Trophoblast cell (in vitro differentiated cells and primary cell): ENCODE data around the gene ABCA8.

Experiments used
- DNase-seq, 2 donors: peaks; one replicate each; pipeline ENCODE4 v3.0.0-alpha.2; 2016
- H2AFZ ChIP-seq: 2 replicates; pipeline ENCODE4 v1.6.1; 2013; ENCODE audit warnings: low read length, moderate library complexity, mild to moderate bottlenecking; ENCODE audit not compliant: insufficient read depth, poor library complexity
- H2AK5ac ChIP-seq: 2 replicates; pipeline ENCODE4 v1.6.1; 2013; ENCODE audit warnings: mild to moderate bottlenecking, low read length
- H2BK120ac ChIP-seq: 2 replicates; pipeline ENCODE4 v1.6.1; 2013; ENCODE audit warnings: low read length, mild to moderate bottlenecking, moderate library complexity; ENCODE audit not compliant: insufficient read depth, poor library complexity
- H2BK12ac ChIP-seq: 2 replicates; pipeline ENCODE4 v1.6.1; 2013; ENCODE audit warnings: mild to moderate bottlenecking, low read length, moderate library complexity
- H2BK5ac ChIP-seq: 2 replicates; pipeline ENCODE4 v1.6.1; 2013; ENCODE audit warnings: low read length, low read depth, moderate library complexity, mild to moderate bottlenecking; ENCODE audit not compliant: poor library complexity
- H3K14ac ChIP-seq: 2 replicates; pipeline ENCODE4 v1.6.1; 2013; ENCODE audit warnings: mild to moderate bottlenecking, low read length
- H3K18ac ChIP-seq: 2 replicates; pipeline ENCODE4 v1.6.1; 2013; ENCODE audit warnings: mild to moderate bottlenecking, low read length
- H3K23ac ChIP-seq: 2 replicates; pipeline ENCODE4 v1.6.1; 2013; ENCODE audit warnings: low read length
- H3K27ac ChIP-seq: 2 replicates; pipeline ENCODE4 v1.5.1; 2013; ENCODE audit warnings: low read depth, mild to moderate bottlenecking, inconsistent platforms, low read length, moderate library complexity
- H3K27me3 ChIP-seq: 2 replicates; pipeline ENCODE4 v1.6.1; 2013; ENCODE audit warnings: inconsistent platforms, mild to moderate bottlenecking, low read length, moderate library complexity; ENCODE audit not compliant: insufficient read depth
- H3K36me3 ChIP-seq, 2 experiments: 1 replicate in 1 of 2; 2 replicates in 1 of 2; pipeline ENCODE4 v1.6.1; 2013; ENCODE audit warnings: low read length in 2 of 2, mild to moderate bottlenecking in 2 of 2, moderate library complexity in 1 of 2; ENCODE audit not compliant: insufficient read depth in 2 of 2, control insufficient read depth in 1 of 2
- H3K4ac ChIP-seq: 2 replicates; pipeline ENCODE4 v1.6.1; 2013; ENCODE audit warnings: low read depth, mild to moderate bottlenecking, low read length, moderate library complexity
- H3K4me1 ChIP-seq, 2 experiments: 1 replicate in 1 of 2; 2 replicates in 1 of 2; pipeline ENCODE4 v1.6.1; 2013; ENCODE audit warnings: low read length in 2 of 2, mild to moderate bottlenecking in 2 of 2, moderate library complexity in 1 of 2; ENCODE audit not compliant: insufficient read depth in 2 of 2, control insufficient read depth in 1 of 2
- H3K4me2 ChIP-seq: 2 replicates; pipeline ENCODE4 v1.6.1; 2013; ENCODE audit warnings: inconsistent platforms, mild to moderate bottlenecking, low read length, moderate library complexity
- H3K4me3 ChIP-seq: 2 replicates; pipeline ENCODE4 v1.5.1; 2013; ENCODE audit warnings: mild to moderate bottlenecking, low read depth, low read length, inconsistent platforms
- H3K79me1 ChIP-seq: one replicate; pipeline ENCODE4 v1.6.1; 2013; ENCODE audit warnings: low read length
- H3K79me2 ChIP-seq: 2 replicates; pipeline ENCODE4 v1.6.1; 2013; ENCODE audit warnings: low read length, mild to moderate bottlenecking; ENCODE audit not compliant: control insufficient read depth, insufficient read depth, poor library complexity
- H3K9ac ChIP-seq: 2 replicates; pipeline ENCODE4 v1.6.1; 2013; ENCODE audit warnings: mild to moderate bottlenecking, low read length
- H3K9me3 ChIP-seq: 2 replicates; pipeline ENCODE4 v1.6.1; 2013; ENCODE audit warnings: low read depth, mild to moderate bottlenecking, control low read depth, inconsistent platforms, low read length; ENCODE audit not compliant: insufficient read depth
- H4K12ac ChIP-seq: 2 replicates; pipeline ENCODE4 v1.6.1; 2013; ENCODE audit warnings: low read depth, mild to moderate bottlenecking, low read length, moderate library complexity
- H4K8ac ChIP-seq: 2 replicates; pipeline ENCODE4 v1.6.1; 2013; ENCODE audit warnings: low read depth, mild to moderate bottlenecking, low read length, moderate library complexity
- H4K91ac ChIP-seq: one replicate; pipeline ENCODE4 v1.6.1; 2013; ENCODE audit warnings: low read depth, mild to moderate bottlenecking, low read length, moderate library complexity
- WGBS: extraction: QIAGEN DNeasy Blood & Tissue Kit; methylation state at CpG from one replicate; pipeline ENCODE4 v1.1.7; 2013; ENCODE audit warnings: missing lambda C conversion rate; ENCODE audit not compliant: insufficient read length, insufficient coverage; ENCODE audit errors: extremely low coverage; 5-methylcytosine and 5-hydroxymethylcytosine counted together

Gene ABCA8

GRCh38 chr17:68927516-68927915, 27.7 kb downstream of the ABCA8 start:
- Histone ChIP-seq H3K27ac (no peak overlapping the region), H3K36me3 (no peaks in the 10 kb centered on the region), H4K8ac (no peak overlapping the region), H3K9ac (no peak overlapping the region), H2BK12ac (no peak overlapping the region), H3K4me3 (no peak overlapping the region), H2BK120ac (no peak overlapping the region), H3K18ac (no peak overlapping the region), H4K12ac (no peak overlapping the region), H2AFZ (no peak overlapping the region), H3K79me1 (no peaks in the 10 kb centered on the region), H3K4me2 (no peak overlapping the region), H3K79me2 (no peaks in the 10 kb centered on the region), H4K91ac (no peak overlapping the region), H3K4me1 (no peaks in the 10 kb centered on the region), H3K23ac (no peak overlapping the region), H3K4ac (no peak overlapping the region), H3K27me3 (no peaks in the 10 kb centered on the region), H3K9me3 (no peaks in the 10 kb centered on the region), H2AK5ac (no peak overlapping the region), H2BK5ac (no peak overlapping the region), H3K14ac (no peak overlapping the region)
- no peak for DNase-seq
- no CpG with 5 or more reads among the region's 4 CpGs for WGBS

GRCh38 chr17:68924793-68925720, 30.1 kb downstream of the ABCA8 start:
- no peaks in the 10 kb centered on the region for H3K79me2 ChIP-seq
- H3K4me2 ChIP-seq: no peak overlapping the region
- H3K9me3 ChIP-seq: no peaks in the 10 kb centered on the region
- no peak overlapping the region for H3K4me3 ChIP-seq
- no peak overlapping the region for H2BK12ac ChIP-seq
- H3K27me3 ChIP-seq: no peaks in the 10 kb centered on the region
- no peak overlapping the region for H3K14ac ChIP-seq
- no peak overlapping the region for H3K23ac ChIP-seq
- H3K9ac ChIP-seq: no peak overlapping the region
- no CpG with 5 or more reads among the region's 9 CpGs for WGBS
- H4K91ac ChIP-seq: no peak overlapping the region
- no peak for DNase-seq
- H3K4me1 ChIP-seq: no peaks in the 10 kb centered on the region
- no peak overlapping the region for H2AK5ac ChIP-seq
- no peak overlapping the region for H3K27ac ChIP-seq
- H4K8ac ChIP-seq: no peak overlapping the region
- H2AFZ ChIP-seq: no peak overlapping the region
- no peaks in the 10 kb centered on the region for H3K79me1 ChIP-seq
- no peak overlapping the region for H4K12ac ChIP-seq
- H3K4ac ChIP-seq: no peak overlapping the region
- no peak overlapping the region for H2BK5ac ChIP-seq
- H2BK120ac ChIP-seq: no peak overlapping the region
- no peak overlapping the region for H3K18ac ChIP-seq
- no peaks in the 10 kb centered on the region for H3K36me3 ChIP-seq

GRCh38 chr17:68910789-68911431, 44.3 kb downstream of the ABCA8 start:
- Histone ChIP-seq H3K23ac (no peak overlapping the region), H2BK120ac (no peak overlapping the region), H4K8ac (no peak overlapping the region), H2AFZ (no peak overlapping the region), H2BK12ac (no peak overlapping the region), H3K4me3 (no peak overlapping the region), H4K12ac (no peak overlapping the region), H3K14ac (no peak overlapping the region), H3K4me2 (no peak overlapping the region), H3K79me2 (no peaks in the 10 kb centered on the region), H3K18ac (no peak overlapping the region), H3K27ac (no peak overlapping the region), H3K9me3 (no peaks in the 10 kb centered on the region), H3K4me1 (no peaks in the 10 kb centered on the region), H4K91ac (no peak overlapping the region), H3K79me1 (no peaks in the 10 kb centered on the region), H3K9ac (no peak overlapping the region), H3K36me3 (no peaks in the 10 kb centered on the region), H3K27me3 (no peaks in the 10 kb centered on the region), H2AK5ac (no peak overlapping the region), H2BK5ac (no peak overlapping the region), H3K4ac (no peak overlapping the region)
- no peak for DNase-seq
- no CpG with 5 or more reads among the region's 2 CpGs for WGBS

GRCh38 chr17:68910251-68910705, 44.9 kb downstream of the ABCA8 start:
- H2BK120ac ChIP-seq: no peak overlapping the region
- no CpG with 5 or more reads among the region's 5 CpGs for WGBS
- no peak overlapping the region for H3K14ac ChIP-seq

More at GRCh38 chr17:68910251-68910705, 44.9 kb downstream of the ABCA8 start:
- no peaks in the 10 kb centered on the region for H3K27me3 ChIP-seq
- H4K91ac ChIP-seq: no peak overlapping the region
- H3K4ac ChIP-seq: no peak overlapping the region
- H2BK5ac ChIP-seq: no peak overlapping the region
- no peak overlapping the region for H3K4me2 ChIP-seq
- no peak overlapping the region for H4K8ac ChIP-seq
- H3K23ac ChIP-seq: no peak overlapping the region
- H3K79me2 ChIP-seq: no peaks in the 10 kb centered on the region
- H3K9ac ChIP-seq: no peak overlapping the region
- H3K4me3 ChIP-seq: no peak overlapping the region
- no peak overlapping the region for H2AFZ ChIP-seq
- H3K27ac ChIP-seq: no peak overlapping the region
- no peaks in the 10 kb centered on the region for H3K36me3 ChIP-seq
- no peak overlapping the region for H2AK5ac ChIP-seq
- no peaks in the 10 kb centered on the region for H3K9me3 ChIP-seq
- H3K79me1 ChIP-seq: no peaks in the 10 kb centered on the region
- H2BK12ac ChIP-seq: no peak overlapping the region
- H3K18ac ChIP-seq: no peak overlapping the region
- no peak overlapping the region for H4K12ac ChIP-seq
- no peak for DNase-seq
- H3K4me1 ChIP-seq: no peaks in the 10 kb centered on the region
